RWPE2 (cell line): ENCODE results near the gene SDSL.

Experiments
- ATAC-seq: fragments of 200-7000 bp; cut with Tn5 transposase; 3 replicates; pipeline ENCODE4 v1.9.1; 2021; ENCODE audit warnings: low read depth
- DNase-seq: peaks from one replicate; pipeline ENCODE4 v3.0.0-alpha.2; 2020; ENCODE audit warnings: low spot score
- H3K27ac ChIP-seq: fragments of 450-650 bp; 2 replicates; pipeline ENCODE4 v1.5.1; 2017; ENCODE audit warnings: mild to moderate bottlenecking; ENCODE audit not compliant: poor library complexity, severe bottlenecking
- H3K27me3 ChIP-seq: fragments of 250-450 bp; sonication (Bioruptor Pico); 2 replicates; pipeline ENCODE4 v1.5.1; 2021; ENCODE audit warnings: mild to moderate bottlenecking, moderate library complexity; ENCODE audit not compliant: insufficient read depth, poor library complexity, severe bottlenecking
- H3K36me3 ChIP-seq: fragments of 250-450 bp; sonication (Bioruptor Pico); 2 replicates; pipeline ENCODE4 v1.5.1; 2020; ENCODE audit warnings: low read depth, mild to moderate bottlenecking, moderate library complexity
- H3K4me1 ChIP-seq: fragments of 250-450 bp; sonication (Bioruptor Pico); 2 replicates; pipeline ENCODE4 v1.5.1; 2021; ENCODE audit warnings: mild to moderate bottlenecking, moderate library complexity; ENCODE audit not compliant: insufficient read depth, poor library complexity, severe bottlenecking
- H3K4me3 ChIP-seq: fragments of 250-450 bp; sonication (Bioruptor Pico); 2 replicates; pipeline ENCODE4 v1.5.1; 2021; ENCODE audit warnings: mild to moderate bottlenecking, moderate library complexity; ENCODE audit not compliant: severe bottlenecking
- H3K9me3 ChIP-seq: fragments of 250-450 bp; sonication (Bioruptor Pico); 2 replicates; pipeline ENCODE4 v1.5.1; 2021; ENCODE audit warnings: mild to moderate bottlenecking, moderate library complexity; ENCODE audit not compliant: severe bottlenecking
- CTCF ChIP-seq: fragments of 450-650 bp; IDR thresholded peaks from one replicate; pipeline ENCODE4 v1.5.1; 2017; ENCODE audit warnings: mild to moderate bottlenecking, moderate library complexity; ENCODE audit not compliant: poor library complexity, severe bottlenecking

SDSL gene

DNA sequence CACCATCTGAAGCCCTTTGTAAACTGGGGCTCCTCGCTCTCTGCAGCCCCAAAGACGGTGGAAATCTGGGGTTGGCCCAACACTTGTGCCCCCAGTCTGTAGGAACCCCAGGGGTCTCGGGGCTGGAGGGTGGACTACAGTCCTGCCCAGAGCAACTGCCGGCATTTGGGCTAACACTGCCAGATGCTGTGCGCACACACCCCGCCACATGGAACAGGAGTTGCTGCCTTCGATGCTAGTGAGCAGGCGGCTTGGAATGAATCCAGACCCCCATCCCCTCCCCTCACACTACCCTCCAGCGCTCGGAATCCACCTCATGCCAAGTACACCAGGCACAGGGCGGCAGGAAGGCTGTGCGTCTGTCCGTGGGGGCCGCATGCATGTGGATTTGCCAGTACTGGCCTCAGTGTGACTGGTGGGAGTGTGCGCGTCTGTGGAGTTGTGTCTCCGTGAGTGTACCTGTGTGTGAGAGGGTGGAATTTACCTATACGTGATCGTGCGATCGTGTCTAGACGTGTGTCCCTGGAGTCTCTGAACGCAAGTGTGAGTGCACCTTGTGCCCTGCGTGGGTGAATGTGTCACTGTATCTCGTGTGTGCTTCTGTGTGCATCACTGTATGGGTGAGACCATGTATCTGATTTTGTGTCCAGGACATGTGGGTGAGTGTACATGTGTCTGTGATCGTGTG lies 44.4 kb downstream of the SDSL start:
- H3K4me3 ChIP-seq: peak overlapping the region; percentile 31

DNA sequence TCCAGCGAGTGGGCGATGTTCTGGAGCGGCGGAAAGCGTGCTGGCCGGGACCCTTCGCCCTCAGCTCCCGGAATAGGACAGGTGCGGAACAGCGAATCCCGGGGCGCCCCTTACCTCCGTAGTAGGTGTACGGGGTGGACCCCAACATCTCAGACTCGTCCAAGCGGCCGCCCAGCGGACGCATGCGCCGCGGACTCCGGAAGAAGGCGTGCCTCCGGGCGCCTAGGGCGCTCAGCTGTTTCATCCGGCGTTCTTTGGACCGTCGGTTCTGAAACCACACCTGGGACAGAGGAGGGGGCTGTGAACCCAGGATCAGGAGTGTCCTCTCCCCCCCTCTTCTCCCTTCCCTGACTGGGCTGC lies 44.9 kb downstream of the SDSL start:
- no peak for ATAC-seq
- DNase-seq: no peak

More for the DNA sequence above, 44.4 kb downstream of the SDSL start:
- no peak overlapping the region for H3K27ac ChIP-seq
- no peaks in the 10 kb centered on the region for H3K9me3 ChIP-seq
- no peak for TF ChIP-seq CTCF
- ATAC-seq (no peak), DNase-seq (no peak)
- H3K36me3 ChIP-seq: no peaks in the 10 kb centered on the region
- H3K27me3 ChIP-seq: peaks cover 96% of the 10 kb centered on the region
- H3K4me1 ChIP-seq: no peaks in the 10 kb centered on the region

GRCh38 chr12:113467502-113468364 lies 45.6 kb downstream of the SDSL start:
- DNase-seq: no peak
- H3K4me3 ChIP-seq: peak overlapping the region; percentile 31

More for the DNA sequence above, 44.9 kb downstream of the SDSL start:
- TF ChIP-seq CTCF: no peak
- no peaks in the 10 kb centered on the region for H3K36me3 ChIP-seq
- peaks cover 99% of the 10 kb centered on the region for H3K27me3 ChIP-seq
- H3K4me1 ChIP-seq: no peaks in the 10 kb centered on the region
- no peaks in the 10 kb centered on the region for H3K9me3 ChIP-seq
- peak overlapping the region; percentile 31 for H3K4me3 ChIP-seq
- no peak overlapping the region for H3K27ac ChIP-seq

GRCh38 chr12:113468365-113469223 lies 46.4 kb downstream of the SDSL start:
- H3K27ac ChIP-seq: no peak overlapping the region
- no peak for ATAC-seq
- H3K4me1 ChIP-seq: no peaks in the 10 kb centered on the region
- peaks cover 100% of the 10 kb centered on the region for H3K27me3 ChIP-seq
- no peaks in the 10 kb centered on the region for H3K9me3 ChIP-seq
- H3K4me3 ChIP-seq: peak overlapping the region; percentile 31
- no peak for TF ChIP-seq CTCF
- H3K36me3 ChIP-seq: no peaks in the 10 kb centered on the region
- no peak for DNase-seq

More at GRCh38 chr12:113467502-113468364, 45.6 kb downstream of the SDSL start:
- TF ChIP-seq CTCF: no peak
- Histone ChIP-seq H3K36me3 (no peaks in the 10 kb centered on the region), H3K4me1 (no peaks in the 10 kb centered on the region), H3K27me3 (peaks cover 100% of the 10 kb centered on the region), H3K9me3 (no peaks in the 10 kb centered on the region), H3K27ac (no peak overlapping the region)
- peak; percentile 51 for ATAC-seq
